ENCODE results near the gene EXOSC10.
"Not testable (repeated sequence)": the region's sequence is repeated elsewhere in the genome, so short reads cannot be mapped to it uniquely, and the experiment has no call there.

The EXOSC10 gene

GRCh38 chr1:11109047-11109760 is 9.5 kb upstream of the EXOSC10 start:
- no peak for DNase-seq (ENCODE audit: low spot score)

GRCh38 chr1:11107599-11107998 is 7.9 kb upstream of the EXOSC10 start:
- DNase-seq (ENCODE audit: low spot score): no peak

- DNase-seq (ENCODE audit: low spot score): no peak
These were observed 5.9 kb upstream of the EXOSC10 start for GRCh38 chr1:11105586-11105985.

- DNase-seq (ENCODE audit: low spot score): no peak
These were observed 1.7 kb upstream of the EXOSC10 start for GRCh38 chr1:11101347-11101746.

GRCh38 chr1:11100806-11101205 is 1.1 kb upstream of the EXOSC10 start:
- not testable (repeated sequence) for DNase-seq (ENCODE audit: low spot score)

- DNase-seq (ENCODE audit: low spot score): no peak
These were observed 452 bp upstream of the EXOSC10 start for GRCh38 chr1:11100149-11100493.

GRCh38 chr1:11098931-11099309 is 749 bp downstream of the EXOSC10 start:
- DNase-seq (ENCODE audit: low spot score): no peak

GRCh38 chr1:11083784-11084183 is 15.9 kb downstream of the EXOSC10 start:
- not testable (repeated sequence) for DNase-seq (ENCODE audit: low spot score)

GRCh38 chr1:11080931-11081330 is 18.7 kb downstream of the EXOSC10 start:
- no peak for DNase-seq (ENCODE audit: low spot score)

GRCh38 chr1:11078631-11079030 is 21.0 kb downstream of the EXOSC10 start:
- no peak for DNase-seq (ENCODE audit: low spot score)

- DNase-seq (ENCODE audit: low spot score): not testable (repeated sequence)
These were observed 26.3 kb downstream of the EXOSC10 start for GRCh38 chr1:11073398-11073797.

- DNase-seq (ENCODE audit: low spot score): no peak
These were observed 27.3 kb downstream of the EXOSC10 start for GRCh38 chr1:11072216-11072917.

- DNase-seq (ENCODE audit: low spot score): no peak
These were observed 28.0 kb downstream of the EXOSC10 start for GRCh38 chr1:11071463-11072215.

GRCh38 chr1:11070876-11071275 is 28.8 kb downstream of the EXOSC10 start:
- DNase-seq (ENCODE audit: low spot score): no peak

GRCh38 chr1:11068600-11069473 is 30.8 kb downstream of the EXOSC10 start:
- no peak for DNase-seq (ENCODE audit: low spot score)

GRCh38 chr1:11067716-11068599 is 31.7 kb downstream of the EXOSC10 start:
- DNase-seq (ENCODE audit: low spot score): no peak

GRCh38 chr1:11065796-11066195 is 33.9 kb downstream of the EXOSC10 start:
- DNase-seq (ENCODE audit: low spot score): no peak

GRCh38 chr1:11064942-11065341 is 34.7 kb downstream of the EXOSC10 start:
- no peak for DNase-seq (ENCODE audit: low spot score)

- peak; percentile 38 for DNase-seq (ENCODE audit: low spot score)
These were observed 35.6 kb downstream of the EXOSC10 start for GRCh38 chr1:11063937-11064537.

- DNase-seq (ENCODE audit: low spot score): peak; percentile 38
These were observed 36.7 kb downstream of the EXOSC10 start for GRCh38 chr1:11062965-11063401.
